ENCODE data around the gene EIF5A. TPM values are rescaled to one million over a fixed set of nuclear protein-coding genes. Genes with fewer than 3 reads are reported as not detected.
"Not testable (repeated sequence)": the region's sequence is repeated elsewhere in the genome, so short reads cannot be mapped to it uniquely, and the experiment has no call there.

EIF5A gene
- total and polyA plus RNA-seq, 8 donors = 104 to 220 (median 187) TPM

DNA sequence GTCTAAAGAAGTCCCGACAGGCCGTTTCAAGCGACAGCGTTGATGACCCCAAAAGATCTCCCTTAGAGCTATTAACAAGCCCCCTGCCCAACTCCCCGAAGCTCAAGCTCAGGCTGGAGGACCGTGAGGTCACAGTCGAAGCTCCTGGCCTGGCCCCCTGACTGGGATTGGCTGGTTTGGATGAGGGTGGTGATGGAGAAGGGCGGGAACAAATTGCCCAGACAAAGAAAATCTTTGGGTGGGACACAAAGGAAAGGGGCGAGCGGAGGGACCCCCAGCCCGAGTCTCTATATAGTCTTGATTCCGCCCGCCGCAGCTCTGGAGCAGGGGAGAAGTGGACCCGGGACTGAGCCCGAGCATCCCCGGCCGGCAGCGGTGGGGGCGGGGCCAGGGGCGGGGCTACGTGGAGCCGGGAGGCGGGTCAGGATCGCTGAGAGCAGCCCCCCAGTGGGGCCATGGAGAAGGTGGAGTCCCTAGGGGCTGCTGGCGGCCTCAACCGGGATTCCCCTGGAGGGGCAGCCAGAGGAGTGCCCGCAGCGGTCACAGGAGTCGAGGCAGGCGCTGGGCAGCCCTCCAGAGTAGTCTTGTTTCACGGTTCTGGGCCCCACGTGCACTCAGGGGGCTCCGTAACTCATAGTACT, 22.7 kb downstream of the EIF5A start:
- peak overlapping the region; percentile 87 to 98 (median 96) for H3K4me3 ChIP-seq
- DNase-seq (peak; percentile 55 to 86 (median 78)), ATAC-seq (peak; percentile 36 to 72 (median 62)), FAIRE-seq (no peak)
- TF ChIP-seq, protein P1, sequence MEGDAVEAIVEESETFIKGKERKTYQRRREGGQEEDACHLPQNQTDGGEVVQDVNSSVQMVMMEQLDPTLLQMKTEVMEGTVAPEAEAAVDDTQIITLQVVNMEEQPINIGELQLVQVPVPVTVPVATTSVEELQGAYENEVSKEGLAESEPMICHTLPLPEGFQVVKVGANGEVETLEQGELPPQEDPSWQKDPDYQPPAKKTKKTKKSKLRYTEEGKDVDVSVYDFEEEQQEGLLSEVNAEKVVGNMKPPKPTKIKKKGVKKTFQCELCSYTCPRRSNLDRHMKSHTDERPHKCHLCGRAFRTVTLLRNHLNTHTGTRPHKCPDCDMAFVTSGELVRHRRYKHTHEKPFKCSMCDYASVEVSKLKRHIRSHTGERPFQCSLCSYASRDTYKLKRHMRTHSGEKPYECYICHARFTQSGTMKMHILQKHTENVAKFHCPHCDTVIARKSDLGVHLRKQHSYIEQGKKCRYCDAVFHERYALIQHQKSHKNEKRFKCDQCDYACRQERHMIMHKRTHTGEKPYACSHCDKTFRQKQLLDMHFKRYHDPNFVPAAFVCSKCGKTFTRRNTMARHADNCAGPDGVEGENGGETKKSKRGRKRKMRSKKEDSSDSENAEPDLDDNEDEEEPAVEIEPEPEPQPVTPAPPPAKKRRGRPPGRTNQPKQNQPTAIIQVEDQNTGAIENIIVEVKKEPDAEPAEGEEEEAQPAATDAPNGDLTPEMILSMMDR (IDR thresholded peaks at IDR 0.05) = no peak
- intact Hi-C loops (cut with DNase I) = no loop called here
- WGBS, 2 donors = 1% methylated on average over 33 to 34 of the region's 34 CpGs
- H3K9me3 ChIP-seq = no peaks in the 10 kb centered on the region
- H3K4me1 ChIP-seq = peaks cover 0 to 11% (median 4%) of the 10 kb centered on the region in 3 donors
- peak overlapping the region; percentile 71 to 91 (median 82) for H3K27ac ChIP-seq
- no peaks in the 10 kb centered on the region for H3K36me3 ChIP-seq
- H3K27me3 ChIP-seq = no peaks in the 10 kb centered on the region

DNA sequence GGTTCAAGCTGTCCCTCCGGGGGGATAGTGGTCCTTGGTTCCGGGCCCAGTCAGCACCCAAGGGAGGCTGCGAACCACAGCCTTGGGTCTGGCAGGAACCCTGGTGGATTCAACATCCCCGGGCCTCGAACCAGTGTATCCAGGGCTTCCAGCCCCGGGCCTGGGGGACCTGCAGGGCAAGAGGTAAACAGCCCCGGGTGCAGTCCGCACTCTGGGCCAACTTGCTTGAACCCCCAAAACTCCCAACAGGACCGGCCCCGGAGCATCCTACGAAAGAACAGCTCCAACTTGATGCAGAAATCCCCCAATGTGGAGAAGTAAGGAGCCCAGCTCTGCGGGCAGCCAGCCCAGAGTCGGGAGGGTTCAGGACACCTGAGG, 23.2 kb downstream of the EIF5A start:
- Histone ChIP-seq H3K9me3 (no peaks in the 10 kb centered on the region), H3K4me3 (peak overlapping the region in 3 of 4 donors; percentile 95 to 98 (median 98)), H3K27me3 (no peaks in the 10 kb centered on the region), H3K4me1 (peaks cover 0 to 11% (median 4%) of the 10 kb centered on the region in 3 donors), H3K36me3 (no peaks in the 10 kb centered on the region), H3K27ac (peak overlapping the region in 3 of 4 donors; percentile 71 to 91 (median 90))
- DNase-seq (peak in 3 of 6 donors; percentile 22 to 81 (median 26)), FAIRE-seq (no peak), ATAC-seq (no peak)
- intact Hi-C loops (cut with DNase I) = no loop called here
- WGBS, 2 donors = 53 to 54% methylated on average over 13 of the region's 13 CpGs
- TF ChIP-seq, protein P1 (IDR thresholded peaks at IDR 0.05) = no peak

DNA sequence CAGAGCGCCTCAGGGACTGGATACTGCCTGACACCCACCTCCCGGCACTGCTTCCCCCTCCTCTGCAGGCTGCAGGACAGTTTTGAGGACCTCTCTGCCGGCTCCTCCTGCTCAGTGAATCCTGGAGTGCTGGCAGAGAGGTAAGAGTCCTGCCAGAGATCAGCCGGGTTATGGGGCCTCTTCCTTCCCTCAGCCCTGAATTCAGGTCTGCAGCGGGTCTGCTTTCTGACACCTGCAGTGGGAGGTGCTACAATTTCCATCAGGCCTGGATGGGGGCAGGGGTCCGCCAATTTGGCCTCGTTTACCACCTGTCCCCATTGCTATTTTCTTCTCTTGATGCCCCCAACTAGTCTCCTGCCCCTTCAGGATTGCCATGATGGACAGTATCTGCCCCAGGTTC, 24.7 kb downstream of the EIF5A start:
- intact Hi-C loops (cut with DNase I) = no loop called here
- FAIRE-seq = no peak
- Histone ChIP-seq H3K36me3 (no peaks in the 10 kb centered on the region), H3K4me1 (peaks cover 0 to 11% (median 4%) of the 10 kb centered on the region in 3 donors), H3K27ac (no peak overlapping the region), H3K9me3 (no peaks in the 10 kb centered on the region), H3K4me3 (no peak overlapping the region), H3K27me3 (no peaks in the 10 kb centered on the region)
- 40 to 49% methylated on average over 7 of the region's 7 CpGs for WGBS, 2 donors
- DNase-seq = peak in 2 of 6 donors; percentile 10 to 29
- TF ChIP-seq, protein P1 (IDR thresholded peaks at IDR 0.05) = no peak
- no peak for ATAC-seq

DNA sequence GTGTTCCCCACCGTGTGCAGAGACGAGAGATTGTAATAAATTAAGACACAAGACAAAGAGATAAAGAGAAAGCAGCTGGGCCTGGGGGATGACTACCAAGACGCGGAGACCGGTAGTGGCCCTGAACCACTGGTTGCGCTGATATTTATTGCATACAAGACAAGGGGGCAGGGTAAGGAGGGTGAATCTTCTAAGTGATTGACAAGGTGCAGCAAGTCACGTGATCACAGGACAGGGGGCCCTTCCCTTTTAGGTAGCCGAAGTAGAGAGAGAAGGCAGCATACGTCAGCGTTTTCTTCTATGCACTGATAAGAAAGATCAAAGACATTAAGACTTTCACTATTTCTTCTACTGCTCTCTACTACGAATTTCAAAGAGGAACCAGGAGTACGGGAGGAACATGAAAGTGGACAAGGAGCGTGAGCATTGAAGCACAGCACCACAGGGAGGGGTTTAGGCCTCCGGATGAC, 25.2 kb downstream of the EIF5A start:
- H3K36me3 ChIP-seq; H3K4me3 ChIP-seq; ATAC-seq; FAIRE-seq; H3K9me3 ChIP-seq; intact Hi-C loops (cut with DNase I); H3K27me3 ChIP-seq; H3K27ac ChIP-seq; DNase-seq: not testable (repeated sequence)
- H3K4me1 ChIP-seq = peaks cover 0 to 11% (median 4%) of the 10 kb centered on the region in 3 donors
- whole genome bisulfite sequencing, 2 donors = 47 to 60% methylated on average over 14 of the region's 14 CpGs

DNA sequence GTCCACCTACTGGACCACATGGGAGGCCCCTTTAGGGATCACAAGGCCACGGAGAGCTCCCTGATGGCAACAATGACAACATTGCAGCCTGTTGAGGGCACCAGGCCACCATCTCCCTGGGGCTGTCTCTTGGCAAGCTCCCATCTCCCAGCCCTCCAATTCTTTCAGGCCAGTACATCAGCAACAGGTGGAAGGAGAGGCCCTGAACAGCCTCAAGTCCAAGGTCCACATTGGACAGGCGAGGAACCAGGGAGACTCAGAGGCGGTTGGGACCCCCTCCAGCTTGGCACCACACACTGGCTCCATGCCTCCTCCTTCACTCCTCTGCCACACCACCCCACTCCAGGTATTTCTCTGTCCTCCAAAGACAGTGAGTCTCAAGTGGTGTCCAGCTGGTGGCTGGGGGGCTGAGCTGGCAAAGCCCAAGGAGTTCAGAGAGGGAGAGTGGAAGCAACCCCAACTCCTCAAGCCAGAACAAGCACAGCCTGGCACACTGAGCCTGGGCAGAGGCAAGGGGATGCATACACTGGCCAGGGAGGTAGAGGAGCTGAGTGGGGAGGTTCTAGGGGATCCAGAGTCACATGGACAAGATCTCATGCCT, 27.6 kb downstream of the EIF5A start:
- Histone ChIP-seq H3K27me3 (no peaks in the 10 kb centered on the region), H3K9me3 (no peaks in the 10 kb centered on the region), H3K4me1 (peaks cover 0 to 4% (median 3%) of the 10 kb centered on the region in 3 donors), H3K36me3 (no peaks in the 10 kb centered on the region), H3K27ac (no peak overlapping the region), H3K4me3 (no peak overlapping the region)
- intact Hi-C loops (cut with DNase I) = no loop called here
- WGBS, 2 donors = 64 to 67% methylated on average over 3 of the region's 3 CpGs
- no peak for ATAC-seq
- no peak for FAIRE-seq
- TF ChIP-seq, protein P1 (IDR thresholded peaks at IDR 0.05) = no peak
- DNase-seq = peak in 1 of 6 donors; percentile 34

DNA sequence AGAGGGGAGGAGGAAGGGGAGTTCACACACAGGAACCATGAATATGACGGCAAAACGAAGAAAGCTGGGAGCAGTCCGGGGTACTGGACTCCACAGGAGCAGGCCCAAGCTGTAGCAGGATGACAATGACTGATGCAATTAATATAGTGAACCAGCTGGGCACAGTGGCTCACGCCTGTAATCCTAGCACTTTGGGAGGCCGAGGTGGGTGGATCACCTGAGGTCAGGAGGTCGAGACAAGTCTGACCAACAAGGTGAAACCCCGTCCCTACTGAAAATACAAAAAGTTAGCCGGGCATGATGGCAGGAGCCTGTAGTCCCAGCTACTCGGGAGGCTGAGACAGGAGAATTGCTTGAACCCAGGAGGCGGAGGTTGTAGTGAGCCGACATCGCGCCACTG, 28.3 kb downstream of the EIF5A start:
- DNase-seq = not testable (repeated sequence)

More for the DNA sequence above, 28.3 kb downstream of the EIF5A start:
- H3K27ac ChIP-seq; FAIRE-seq; H3K4me3 ChIP-seq; H3K4me1 ChIP-seq; H3K9me3 ChIP-seq; ATAC-seq; H3K27me3 ChIP-seq; H3K36me3 ChIP-seq; intact Hi-C loops (cut with DNase I): not testable (repeated sequence)
- 75 to 83% methylated on average over 13 of the region's 13 CpGs for WGBS, 2 donors

Data from pancreas (tissue), 10 donors.